H1 (cell line): Measurements from ENCODE around the gene ABCA2. TPM values are rescaled to one million over a fixed set of nuclear protein-coding genes. Genes with fewer than 3 reads are reported as not detected.

ENCODE experiments used
- CTCF ChIA-PET: fragments of 300-600 bp; sonication (Branson Sonifier 250); formaldehyde crosslinking; loops from one replicate; lab custom pipeline; 2021; ENCODE audit not compliant: partially characterized antibody; lab: Charles Lee
- POLR2A ChIA-PET: fragments of 300-600 bp; sonication (Branson Sonifier 250); formaldehyde crosslinking; loops from one replicate; lab custom pipeline; 2021; ENCODE audit warnings: inconsistent platforms; ENCODE audit not compliant: partially characterized antibody; lab: Charles Lee
- DNase-seq, 2 experiments: peaks; one replicate each; pipeline versions ENCODE4 v3.0.0 to v3.0.0-alpha.2; 2010 to 2022; ENCODE audit warnings: low spot score in 2 of 2, low read depth in 1 of 2, mixed read lengths in 1 of 2
- FAIRE-seq: peaks from 2 replicates; lab custom pipeline; 2011; peaks lifted over from hg19 to GRCh38; lab: Jason Lieb, UNC
- H2AFZ ChIP-seq: 2 replicates; pipeline ENCODE4 v1.8.1; 2012; ENCODE audit warnings: low read length, inconsistent platforms
- H2AK5ac ChIP-seq: 2 replicates; pipeline ENCODE4 v1.6.1; 2013; ENCODE audit warnings: low read depth, low read length
- H2BK120ac ChIP-seq: replicated peaks from 2 replicates; pipeline ENCODE3; 2013; ENCODE audit warnings: low read depth, low read length, inconsistent platforms
- H2BK12ac ChIP-seq: 2 replicates; pipeline ENCODE4 v1.6.1; 2013; ENCODE audit warnings: low read depth, low read length
- H2BK15ac ChIP-seq: 2 replicates; pipeline ENCODE4 v1.6.1; 2013; ENCODE audit warnings: low read length
- H2BK20ac ChIP-seq: 2 replicates; pipeline ENCODE4 v1.6.1; 2013; ENCODE audit warnings: low read length
- H2BK5ac ChIP-seq: 2 replicates; pipeline ENCODE4 v1.6.1; 2013; ENCODE audit warnings: low read depth, low read length
- H3K14ac ChIP-seq: 2 replicates; pipeline ENCODE4 v1.6.1; 2013; ENCODE audit warnings: inconsistent platforms; ENCODE audit not compliant: insufficient read length
- H3K18ac ChIP-seq: 2 replicates; pipeline ENCODE4 v1.6.1; 2013; ENCODE audit warnings: low read length; ENCODE audit errors: extremely low read depth
- H3K23ac ChIP-seq: 2 replicates; pipeline ENCODE4 v1.6.1; 2013; ENCODE audit warnings: inconsistent platforms; ENCODE audit not compliant: insufficient read length
- H3K23me2 ChIP-seq: 2 replicates; pipeline ENCODE4 v1.6.1; 2013; ENCODE audit warnings: low read depth, low read length
- H3K27ac ChIP-seq: 2 replicates; pipeline ENCODE4 v1.6.1; 2011; ENCODE audit warnings: low read depth, low read length, inconsistent platforms
- H3K27me3 ChIP-seq, 4 experiments: replicated peaks in 1 of 4; 1 replicate in 1 of 4; 2 replicates in 3 of 4; pipeline versions ENCODE4 v1.6.1 to v1.8.1; 2011 to 2013; ENCODE audit warnings: low read length in 3 of 4, mild to moderate bottlenecking in 3 of 4, inconsistent platforms in 2 of 4, mixed read lengths in 2 of 4, moderate library complexity in 1 of 4; ENCODE audit not compliant: control insufficient read depth in 3 of 4, insufficient read depth in 3 of 4; ENCODE audit errors: extremely low read depth in 1 of 4
- H3K36me3 ChIP-seq, 4 experiments: 2 replicates each; pipeline versions ENCODE4 v1.6.1 to v1.8.1; 2011 to 2013; ENCODE audit warnings: mild to moderate bottlenecking in 4 of 4, low read length in 3 of 4, moderate library complexity in 2 of 4, control low read depth in 1 of 4, inconsistent platforms in 1 of 4; ENCODE audit not compliant: insufficient read depth in 4 of 4, control insufficient read depth in 2 of 4
- H3K4ac ChIP-seq: replicated peaks from 2 replicates; pipeline ENCODE3; 2013; ENCODE audit warnings: low read length, low read depth, mixed read lengths, inconsistent platforms; ENCODE audit not compliant: insufficient read length
- H3K4me1 ChIP-seq, 4 experiments: replicated peaks in 1 of 4; 1 replicate in 1 of 4; 2 replicates in 3 of 4; pipeline versions ENCODE4 v1.6.1 to v1.8.1; 2011 to 2013; ENCODE audit warnings: low read length in 3 of 4, inconsistent platforms in 2 of 4, mixed read lengths in 1 of 4; ENCODE audit not compliant: insufficient read depth in 4 of 4, control insufficient read depth in 3 of 4
- H3K4me2 ChIP-seq, 2 experiments: 2 replicates each; pipeline versions ENCODE4 v1.6.1 to v1.8.1; 2011 to 2013; ENCODE audit warnings: low read depth in 2 of 2, low read length in 2 of 2, control low read depth in 1 of 2, inconsistent platforms in 1 of 2, mild to moderate bottlenecking in 1 of 2; ENCODE audit not compliant: insufficient read depth in 1 of 2
- H3K4me3 ChIP-seq, 4 experiments: fragments of 200-600, 300-600 bp in 1 of 4; sonication (generic), shearing (Covaris generic), sonication (Bioruptor Twin) in 1 of 4; 2 replicates each; pipeline versions ENCODE4 v1.5.1 to v1.8.1; 2011 to 2016; ENCODE audit warnings: low read length in 4 of 4, low read depth in 3 of 4, control low read depth in 2 of 4, inconsistent platforms in 2 of 4, mild to moderate bottlenecking in 2 of 4, mixed read lengths in 1 of 4, moderate library complexity in 1 of 4; ENCODE audit not compliant: insufficient read depth in 2 of 4; ENCODE audit errors: extremely low read depth in 1 of 4
- H3K56ac ChIP-seq: replicated peaks from 2 replicates; pipeline ENCODE3; 2013; ENCODE audit warnings: low read depth, mild to moderate bottlenecking, mixed read lengths, low read length, inconsistent platforms; ENCODE audit not compliant: insufficient read length
- H3K79me1 ChIP-seq: 2 replicates; pipeline ENCODE4 v1.6.1; 2013; ENCODE audit warnings: low read depth, low read length, control low read depth
- H3K79me2 ChIP-seq, 2 experiments: 2 replicates each; pipeline versions ENCODE4 v1.6.1 to v1.8.1; 2012 to 2013; ENCODE audit warnings: low read length in 2 of 2, mild to moderate bottlenecking in 2 of 2, inconsistent platforms in 1 of 2; ENCODE audit not compliant: insufficient read depth in 2 of 2, control insufficient read depth in 1 of 2
- H3K9ac ChIP-seq, 4 experiments: replicated peaks in 1 of 4; 1 replicate in 1 of 4; 2 replicates in 3 of 4; pipeline versions ENCODE4 v1.6.1 to v1.8.1; 2011 to 2013; ENCODE audit warnings: low read depth in 3 of 4, low read length in 3 of 4, control low read depth in 2 of 4, mild to moderate bottlenecking in 2 of 4, moderate library complexity in 2 of 4, inconsistent platforms in 1 of 4; ENCODE audit errors: extremely low read depth in 1 of 4
- H3K9me3 ChIP-seq, 2 experiments: 2 replicates each; pipeline versions ENCODE4 v1.6.1 to v1.8.1; 2012 to 2013; ENCODE audit warnings: mild to moderate bottlenecking in 2 of 2, moderate library complexity in 2 of 2, control low read depth in 1 of 2, inconsistent platforms in 1 of 2, low read depth in 1 of 2, low read length in 1 of 2, mixed read lengths in 1 of 2; ENCODE audit not compliant: insufficient read depth in 2 of 2
- H4K20me1 ChIP-seq, 2 experiments: replicated peaks in 1 of 2; 2 replicates each; pipeline versions ENCODE3 to v1.8.1; 2011 to 2013; ENCODE audit warnings: inconsistent platforms in 2 of 2, low read length in 2 of 2, mild to moderate bottlenecking in 1 of 2; ENCODE audit not compliant: insufficient read depth in 2 of 2, control insufficient read depth in 1 of 2
- H4K5ac ChIP-seq: 2 replicates; pipeline ENCODE4 v1.6.1; 2013; ENCODE audit warnings: low read length, low read depth, mixed read lengths, inconsistent platforms; ENCODE audit not compliant: insufficient read length
- H4K8ac ChIP-seq: 2 replicates; pipeline ENCODE4 v1.8.0; 2013; ENCODE audit warnings: mild to moderate bottlenecking, moderate library complexity, low read length, inconsistent platforms; ENCODE audit not compliant: insufficient read depth; ENCODE audit errors: extremely low read depth
- H4K91ac ChIP-seq: replicated peaks from 2 replicates; pipeline ENCODE3; 2013; ENCODE audit warnings: low read length, mixed read lengths, inconsistent platforms; ENCODE audit not compliant: insufficient read length
- ASH2L ChIP-seq: fragments of 200-600, 300-600 bp; sonication (generic); IDR thresholded peaks from one replicate; pipeline ENCODE4 v1.7.1; 2017; ENCODE audit warnings: low read length
- BACH1 ChIP-seq: IDR thresholded peaks from 2 replicates; pipeline ENCODE4 v1.6.1; 2012; ENCODE audit warnings: low read length, improper control_type of control experiment
- KDM4A ChIP-seq: IDR thresholded peaks from one replicate; pipeline ENCODE4 v1.7.1; 2012; ENCODE audit warnings: low read depth, mild to moderate bottlenecking, moderate library complexity, low read length, inconsistent platforms; ENCODE audit not compliant: severe bottlenecking
- WGBS, 2 experiments: shearing (Covaris generic) in 1 of 2; methylation state at CpG; one replicate each; pipeline versions ENCODE4 v1.1.6 to v1.1.7; 2013 to 2015; ENCODE audit warnings: low lambda C conversion rate in 2 of 2, mixed read lengths in 2 of 2, inconsistent platforms in 1 of 2, low coverage in 1 of 2, missing lambda C conversion rate in 1 of 2; ENCODE audit not compliant: insufficient replicate concordance in 2 of 2, insufficient coverage in 1 of 2, insufficient read length in 1 of 2; ENCODE audit errors: extremely low coverage in 1 of 2, missing lambda C conversion rate in 1 of 2; 5-methylcytosine and 5-hydroxymethylcytosine counted together
- polyA plus RNA-seq, 7 experiments: library from polyadenylated mRNA; depleted of rRNA in 3 of 7; stranded (reverse) in 5 of 7; unstranded in 2 of 7; fragments of >200 nt in 5 of 7; fragments of 200-250 nt in 2 of 7; gene quantifications; 1 replicate in 5 of 7; 2 replicates in 1 of 7; 4 replicates in 1 of 7; pipeline versions ENCODE4 v1.2.1 to v1.2.3, GENCODE V29; 2011 to 2013; ENCODE audit warnings: missing spikeins in 2 of 7, mixed read lengths in 2 of 7
- total RNA-seq: library from RNA; stranded (reverse); fragmentation: NEBNext Ultra II Directional; extraction: Animal tissue kit (Norgen Biotek cat#: 25700); gene quantifications from 2 replicates; pipeline ENCODE4 v1.2.1, GENCODE V29; 2021

ABCA2 gene
- total and polyA plus RNA-seq, 2 of the 8 experiments (the other 6 are each of a cell fraction or from before 2014, with no cell fraction given) = 12.5 to 14.3 TPM

DNA sequence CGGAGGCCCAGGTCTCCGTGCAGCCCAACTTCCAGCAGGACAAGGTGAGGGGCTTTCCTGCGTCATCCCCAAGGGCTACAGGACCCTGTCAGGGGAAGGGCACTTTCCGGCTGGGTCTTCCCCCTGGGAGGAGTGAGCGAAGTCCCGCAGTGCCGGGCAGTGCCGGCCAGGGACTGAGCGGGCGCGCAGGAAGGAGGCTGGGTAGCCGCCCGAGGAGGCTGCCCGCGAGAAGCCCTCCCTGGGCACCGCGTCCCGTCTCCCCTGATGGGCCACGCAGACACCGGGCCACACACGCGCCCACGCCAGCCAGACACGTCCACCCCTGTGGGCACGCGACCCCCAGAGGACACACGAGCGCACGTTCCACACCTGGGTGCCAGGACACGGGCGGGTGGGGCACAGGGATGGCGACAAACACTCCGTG lies 50.4 kb downstream of the ABCA2 start:
- H3K23me2 ChIP-seq = peaks cover 8% of the 10 kb centered on the region; the same call in 1 of the 2 replicates
- H3K79me1 ChIP-seq = no peaks in the 10 kb centered on the region
- peaks cover 0 to 5% (median 2%) of the 10 kb centered on the region in 4 experiments; a peak in 2 of 7 replicates for H3K27me3 ChIP-seq
- H3K4me3 ChIP-seq = peak overlapping the region; percentile 43 to 73 (median 52)
- H3K56ac ChIP-seq = no peak overlapping the region
- FAIRE-seq = no peak
- H2BK5ac ChIP-seq = no peak overlapping the region; the same call in 1 of the 2 replicates
- no peaks in the 10 kb centered on the region for H3K36me3 ChIP-seq
- no peak overlapping the region for H2AK5ac ChIP-seq
- H4K91ac ChIP-seq = peak overlapping the region; percentile 54
- DNase-seq = no peak
- no peak overlapping the region for H2AFZ ChIP-seq
- no peak overlapping the region for H3K14ac ChIP-seq
- peaks cover 0 to 2% of the 10 kb centered on the region in 2 experiments for H4K20me1 ChIP-seq
- TF ChIP-seq ASH2L = peak; percentile 41
- peak; percentile 74 for TF ChIP-seq KDM4A
- no peak for TF ChIP-seq BACH1
- TF ChIP-seq, all 59 proteins: peak for 2
- H3K4ac ChIP-seq = peak overlapping the region; percentile 38
- no peak overlapping the region for H4K5ac ChIP-seq
- peak overlapping the region; percentile 33 for H2BK120ac ChIP-seq
- no peak overlapping the region for H3K23ac ChIP-seq
- no peak overlapping the region; the same call in 1 of the 2 replicates for H4K8ac ChIP-seq
- H2BK15ac ChIP-seq = no peak overlapping the region
- peak overlapping the region; percentile 69 to 91 for H3K4me2 ChIP-seq
- peaks cover 0 to 12% (median 5%) of the 10 kb centered on the region in 4 experiments; a peak in 5 of 7 replicates for H3K4me1 ChIP-seq
- no peak overlapping the region for H3K27ac ChIP-seq
- H3K79me2 ChIP-seq = no peaks in the 10 kb centered on the region
- ChIA-PET CTCF (interaction anchor here (0.8 to 5.6 kb wide), 11 partner anchors 11 to 172 kb away, joined by 3 to 45 read pairs (median 11); partner anchors contain the start of genes ABCA2 and PAXX), POLR2A (interaction anchor here (0.9 kb wide), 1 partner anchor 15 kb away, joined by 4 read pairs; no protein-coding TSS in a partner anchor)
- peak overlapping the region in 1 of 4 experiments; percentile 34; a peak in 2 of 7 replicates for H3K9ac ChIP-seq
- H3K9me3 ChIP-seq = no peaks in the 10 kb centered on the region
- 7% methylated on average over 31 of the region's 33 CpGs; no CpG with 5 or more reads in 1 of the 2 experiments for WGBS, 2 experiments
- peak overlapping the region; percentile 80; the same call in 1 of the 2 replicates for H2BK12ac ChIP-seq
- H3K18ac ChIP-seq = peak overlapping the region; percentile 78; the same call in 1 of the 2 replicates
- no peak overlapping the region for H2BK20ac ChIP-seq
